Esophagus muscularis mucosa (tissue), 3 donors: Measurements from ENCODE around the gene TMEM242.

Source experiments
- POLR2A ChIP-seq: fragments of 450-650 bp; IDR thresholded peaks from one replicate; pipeline ENCODE4 v1.6.1; 2017; ENCODE audit warnings: antibody characterized with exemption, moderate library complexity, mild to moderate bottlenecking, low read depth
- POLR2AphosphoS5 ChIP-seq, 2 donors: sonication (generic); formaldehyde crosslinking; IDR thresholded peaks; one replicate each; pipeline ENCODE4 v1.6.1; 2017; ENCODE audit warnings: antibody characterized with exemption in 2 of 2
- TF ChIP-seq, protein P1 (sequence below), 3 experiments: fragments of 200-600 bp in 2 of 3; fragments of 450-650 bp in 1 of 3; sonication (generic) in 2 of 3; IDR thresholded peaks; one replicate each; pipeline ENCODE4 v1.5.1; 2017 to 2019; ENCODE audit warnings: antibody characterized with exemption in 3 of 3, mild to moderate bottlenecking in 2 of 3, moderate library complexity in 1 of 3

DNA sequence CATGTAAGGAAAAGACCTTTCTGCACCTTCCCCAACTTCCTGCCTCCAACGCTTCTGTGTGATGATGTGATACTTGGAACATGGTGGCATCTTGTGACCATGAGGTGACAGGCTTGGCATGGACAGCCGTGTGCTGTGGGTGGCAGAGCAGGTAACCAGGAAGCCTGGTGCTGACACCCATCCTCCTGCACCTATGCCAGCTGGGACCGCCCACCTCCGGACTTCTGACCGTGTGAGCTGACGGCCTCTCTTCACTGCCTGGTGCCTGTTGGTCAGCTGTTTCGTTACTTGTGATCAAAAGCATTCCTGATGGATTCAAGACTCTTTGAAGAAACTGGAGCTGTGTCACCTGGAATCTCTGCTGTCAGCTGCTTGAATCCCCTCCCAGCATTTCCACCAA, 70.3 kb downstream of the TMEM242 start:
- TF ChIP-seq POLR2A = no peak
- TF ChIP-seq, protein P1, sequence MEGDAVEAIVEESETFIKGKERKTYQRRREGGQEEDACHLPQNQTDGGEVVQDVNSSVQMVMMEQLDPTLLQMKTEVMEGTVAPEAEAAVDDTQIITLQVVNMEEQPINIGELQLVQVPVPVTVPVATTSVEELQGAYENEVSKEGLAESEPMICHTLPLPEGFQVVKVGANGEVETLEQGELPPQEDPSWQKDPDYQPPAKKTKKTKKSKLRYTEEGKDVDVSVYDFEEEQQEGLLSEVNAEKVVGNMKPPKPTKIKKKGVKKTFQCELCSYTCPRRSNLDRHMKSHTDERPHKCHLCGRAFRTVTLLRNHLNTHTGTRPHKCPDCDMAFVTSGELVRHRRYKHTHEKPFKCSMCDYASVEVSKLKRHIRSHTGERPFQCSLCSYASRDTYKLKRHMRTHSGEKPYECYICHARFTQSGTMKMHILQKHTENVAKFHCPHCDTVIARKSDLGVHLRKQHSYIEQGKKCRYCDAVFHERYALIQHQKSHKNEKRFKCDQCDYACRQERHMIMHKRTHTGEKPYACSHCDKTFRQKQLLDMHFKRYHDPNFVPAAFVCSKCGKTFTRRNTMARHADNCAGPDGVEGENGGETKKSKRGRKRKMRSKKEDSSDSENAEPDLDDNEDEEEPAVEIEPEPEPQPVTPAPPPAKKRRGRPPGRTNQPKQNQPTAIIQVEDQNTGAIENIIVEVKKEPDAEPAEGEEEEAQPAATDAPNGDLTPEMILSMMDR (IDR thresholded peaks at IDR 0.05) = no peak
- no peak for TF ChIP-seq POLR2AphosphoS5 (IDR thresholded peaks at IDR 0.05)
